GM10847 (cell line): Measurements from ENCODE around the gene TPSD1.
A peak's percentile ranks its signal among the peaks of the same experiment; 100 is the strongest.

Experiments used
- POLR2A ChIP-seq: IDR thresholded peaks from 2 replicates; pipeline ENCODE4 v1.6.1; 2011; ENCODE audit not compliant: insufficient read length; ENCODE audit errors: extremely low read depth

The TPSD1 gene

GRCh38 chr16:1297018-1297696 is 41.3 kb downstream of the TPSD1 start:
- TF ChIP-seq POLR2A: no peak

- no peak for TF ChIP-seq POLR2A
Measured at GRCh38 chr16:1298406-1298805, 42.5 kb downstream of the TPSD1 start.

DNA sequence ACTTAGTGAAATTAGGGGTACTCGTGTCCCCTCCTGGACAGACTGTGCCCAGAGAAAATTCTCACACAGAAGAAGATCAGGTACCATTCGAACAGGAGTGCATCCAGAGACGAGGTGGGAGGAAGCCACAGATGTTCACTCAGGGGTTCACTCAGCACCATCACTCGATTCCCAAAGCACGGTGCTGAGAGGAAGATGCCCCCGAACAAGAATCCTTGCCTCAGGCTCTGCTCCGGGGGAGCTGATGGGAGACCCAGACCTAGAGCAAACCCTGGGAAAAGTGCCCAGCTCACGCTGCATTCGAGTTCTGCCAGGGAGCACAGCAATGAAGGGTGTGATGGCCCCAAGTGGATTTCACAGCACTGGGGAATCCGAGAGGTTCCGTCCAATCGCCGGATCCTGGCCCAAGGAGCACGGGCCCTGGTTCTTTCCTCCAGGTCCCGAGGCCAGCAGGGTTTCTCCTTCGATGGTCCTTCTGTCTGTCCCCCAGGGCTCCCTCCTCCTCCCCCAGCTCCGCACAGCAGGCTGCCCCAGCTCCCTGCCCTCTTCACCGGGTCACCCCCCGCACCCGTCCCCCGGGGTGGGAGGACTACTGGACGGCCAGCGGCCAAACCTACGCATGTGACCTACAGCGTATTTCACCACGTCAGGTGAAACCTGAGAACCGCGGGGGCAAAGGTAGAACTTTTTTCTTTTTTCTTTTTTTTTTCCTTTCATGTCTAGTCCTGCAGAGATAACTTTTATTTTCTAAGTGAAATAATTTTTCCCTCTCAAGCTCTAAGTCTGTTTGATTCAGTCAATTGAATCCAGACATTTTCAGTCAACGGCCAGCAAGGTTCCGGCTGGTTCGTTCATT is 43.4 kb downstream of the TPSD1 start:
- no peak for TF ChIP-seq POLR2A

- no peak for TF ChIP-seq POLR2A
Measured at GRCh38 chr16:1299868-1300203, 44.0 kb downstream of the TPSD1 start.

DNA sequence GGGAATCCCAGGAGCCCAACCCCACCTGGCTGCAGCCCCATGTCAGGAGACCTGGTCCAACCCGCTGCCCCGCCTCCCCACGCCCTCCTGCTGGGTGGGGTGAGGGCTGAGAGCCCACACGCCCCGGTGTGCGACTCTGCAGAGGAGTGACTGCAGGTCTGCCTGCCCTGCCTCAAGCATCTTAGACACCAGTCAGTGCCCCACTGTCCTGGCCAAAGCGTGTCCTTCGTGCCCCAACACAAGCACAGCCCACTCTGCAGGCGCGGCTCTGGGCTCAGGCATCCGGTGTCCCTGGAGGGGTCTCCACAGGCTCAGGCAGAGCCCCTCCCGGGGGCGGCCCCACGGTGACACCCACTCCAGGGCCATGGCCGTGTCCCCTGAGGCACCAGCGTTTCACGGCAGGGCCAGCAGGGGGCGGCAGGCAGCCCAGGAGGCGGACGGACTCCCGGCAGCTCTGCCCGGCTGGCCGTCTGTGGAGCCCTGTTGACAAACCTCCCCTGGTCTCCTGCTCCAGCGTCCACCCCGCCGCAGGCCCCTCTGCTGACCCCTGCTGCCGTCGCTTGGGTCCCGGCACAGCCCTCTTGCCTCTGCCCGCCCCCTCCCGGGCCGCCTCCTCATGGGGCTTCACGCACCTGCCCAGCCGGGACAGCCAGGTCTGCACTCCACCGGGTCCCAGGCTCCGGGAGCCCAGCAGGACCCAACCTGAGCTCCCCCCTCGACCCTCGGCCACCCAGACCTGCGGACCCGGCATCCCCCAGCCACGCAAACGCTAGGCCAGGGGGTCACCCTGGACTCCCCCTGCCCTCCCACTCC is 45.0 kb downstream of the TPSD1 start:
- TF ChIP-seq POLR2A: no peak

- TF ChIP-seq POLR2A: no peak
Measured at GRCh38 chr16:1301562-1301961, 45.7 kb downstream of the TPSD1 start.

DNA sequence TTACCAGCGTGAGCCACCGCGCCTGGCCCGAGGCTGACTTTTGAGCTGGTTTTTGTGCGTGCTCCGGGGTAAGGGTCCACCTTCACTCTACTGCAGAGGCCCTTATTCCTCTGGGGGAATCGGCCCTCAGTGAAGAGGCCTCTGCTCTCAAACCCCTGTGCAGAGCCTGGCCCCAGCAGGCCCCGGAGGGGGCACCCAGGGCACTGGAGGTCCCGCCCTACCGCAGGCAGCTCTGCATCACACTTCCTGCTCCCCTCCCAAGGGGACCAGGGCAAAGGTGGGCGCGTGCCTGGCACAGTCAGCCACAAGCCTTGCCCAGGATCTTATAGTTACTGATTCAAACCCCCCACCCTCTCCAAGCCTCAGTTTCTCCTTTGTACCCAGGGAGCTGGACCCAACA is 50.0 kb downstream of the TPSD1 start:
- no peak for TF ChIP-seq POLR2A

DNA sequence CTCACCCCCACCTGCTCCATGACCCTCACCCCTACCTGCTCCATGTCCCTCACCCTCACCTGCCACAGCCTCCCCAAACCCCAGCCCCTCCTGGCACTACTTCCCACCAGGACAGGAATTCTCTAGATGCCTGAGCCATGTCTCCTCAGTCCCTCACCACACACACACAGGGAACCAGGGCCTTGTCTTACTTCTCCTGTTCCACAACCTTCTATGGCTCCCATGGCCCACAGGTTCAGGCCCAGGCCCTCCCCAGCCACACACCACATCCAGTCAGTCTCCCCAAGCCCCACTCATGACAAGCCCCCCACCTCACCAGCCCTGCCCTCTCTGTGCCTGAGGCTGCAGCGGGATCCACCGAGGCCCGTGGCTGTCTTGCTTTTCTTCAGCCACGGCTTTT is 50.5 kb downstream of the TPSD1 start:
- no peak for TF ChIP-seq POLR2A

DNA sequence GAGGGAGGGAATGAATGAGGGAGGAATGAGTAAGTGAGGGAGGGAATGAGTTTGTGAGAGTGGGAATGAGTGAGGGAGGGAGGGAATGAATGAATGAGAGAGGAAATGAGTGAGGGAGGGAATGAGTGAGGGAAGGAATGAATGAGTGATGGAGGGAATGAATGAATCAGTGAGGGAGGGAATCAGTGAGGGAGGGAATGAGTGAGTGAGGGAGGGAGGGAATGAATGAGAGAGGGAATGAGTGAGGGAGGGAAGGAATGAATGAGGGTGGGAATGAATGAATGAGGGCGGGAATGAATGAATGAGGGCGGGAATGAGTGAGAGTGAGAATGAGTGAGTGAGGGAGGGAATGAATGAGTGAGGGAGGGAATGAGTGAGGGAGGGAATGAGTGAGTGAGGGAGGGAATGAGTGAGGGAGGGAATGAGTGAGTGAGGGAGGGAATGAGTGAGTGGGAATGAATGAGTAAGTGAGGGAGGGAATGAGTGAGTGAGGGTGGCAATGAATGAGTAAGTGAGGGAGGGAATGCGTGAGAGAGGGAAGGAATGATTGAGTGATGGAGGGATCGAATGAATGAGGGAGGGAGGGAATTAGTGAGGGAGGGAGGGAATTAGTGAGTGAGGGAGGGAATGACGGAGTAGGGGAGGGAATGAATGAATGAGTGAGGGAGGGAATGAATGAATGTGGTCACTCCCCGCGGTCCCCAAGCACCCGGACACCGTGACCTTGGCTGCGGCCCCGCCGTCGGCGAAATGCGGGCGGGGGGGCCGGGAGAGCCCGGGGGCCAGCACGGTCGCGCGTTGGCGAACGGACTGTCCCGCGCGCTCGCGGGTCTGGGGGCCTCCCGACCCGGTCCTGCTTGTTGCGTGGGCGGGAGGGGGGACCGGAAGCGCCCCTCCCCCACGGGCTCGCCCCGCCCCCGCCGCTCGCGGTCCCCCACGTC is 52.4 kb downstream of the TPSD1 start:
- TF ChIP-seq POLR2A: peak; percentile 51
